Measurements from ENCODE around the gene PRPF31.
"Not testable (repeated sequence)": the region's sequence is repeated elsewhere in the genome, so short reads cannot be mapped to it uniquely, and the experiment has no call there.

- not testable (repeated sequence) for TF ChIP-seq CTCF (optimal IDR thresholded peaks at IDR 0.05 in 1 of 3, IDR thresholded peaks at IDR 0.05 in 1 of 3, conservative IDR thresholded peaks at IDR 0.05 in 1 of 3; ENCODE audit: extremely low read depth in 1 of 3, insufficient read depth in 2 of 3, low read length in 3 of 3); EZH2 (IDR thresholded peaks at IDR 0.05; ENCODE audit: low read length)
Measured at GRCh38 chr19:54099903-54100255, 15.7 kb upstream of the PRPF31 start.

Measured in keratinocyte (primary cell).